Inferior parietal cortex (tissue), 1 donor: ENCODE results near the gene GTF2H3.

Source experiments
- DNase-seq: peaks from one replicate; pipeline ENCODE4 v3.0.0-alpha.2; 2016; ENCODE audit errors: extremely low spot score

Gene GTF2H3

DNA sequence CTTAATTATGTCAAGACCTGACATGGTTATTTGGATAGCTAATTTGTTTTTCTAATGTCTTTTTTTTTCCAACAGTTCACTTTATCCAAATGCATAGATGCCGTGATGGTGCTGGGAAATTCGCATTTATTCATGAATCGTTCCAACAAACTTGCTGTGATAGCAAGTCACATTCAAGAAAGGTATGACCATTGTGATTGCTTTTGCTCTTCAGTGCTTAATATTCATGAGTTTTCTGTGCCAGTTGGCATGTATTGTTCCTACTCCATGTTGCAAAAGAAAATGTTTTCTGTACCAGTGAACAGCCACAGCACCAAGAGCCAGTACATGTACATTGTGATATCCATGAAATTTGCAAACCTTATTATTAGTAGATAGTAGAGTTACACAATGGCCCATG lies 11.8 kb downstream of the GTF2H3 start:
- DNase-seq = no peak

DNA sequence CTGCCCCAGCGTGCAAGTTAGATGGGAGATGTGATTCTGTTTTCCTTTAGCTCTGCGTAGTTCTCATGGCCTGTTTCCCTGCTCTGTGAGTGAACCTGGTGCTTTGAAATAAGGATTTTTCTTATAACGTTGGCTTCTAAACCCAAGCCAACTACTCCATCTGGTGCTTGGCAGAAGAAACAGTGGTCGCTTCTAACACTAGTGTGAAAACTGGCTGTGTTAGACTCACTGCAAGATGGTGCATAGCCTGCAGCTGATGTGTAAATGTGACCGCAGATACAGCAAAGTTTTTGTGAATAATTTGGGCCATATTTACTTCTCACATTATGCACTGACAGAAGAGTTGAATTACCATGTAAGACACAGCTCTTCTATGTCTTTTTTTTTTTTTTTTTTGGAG lies 12.2 kb downstream of the GTF2H3 start:
- DNase-seq = peak; percentile 50

DNA sequence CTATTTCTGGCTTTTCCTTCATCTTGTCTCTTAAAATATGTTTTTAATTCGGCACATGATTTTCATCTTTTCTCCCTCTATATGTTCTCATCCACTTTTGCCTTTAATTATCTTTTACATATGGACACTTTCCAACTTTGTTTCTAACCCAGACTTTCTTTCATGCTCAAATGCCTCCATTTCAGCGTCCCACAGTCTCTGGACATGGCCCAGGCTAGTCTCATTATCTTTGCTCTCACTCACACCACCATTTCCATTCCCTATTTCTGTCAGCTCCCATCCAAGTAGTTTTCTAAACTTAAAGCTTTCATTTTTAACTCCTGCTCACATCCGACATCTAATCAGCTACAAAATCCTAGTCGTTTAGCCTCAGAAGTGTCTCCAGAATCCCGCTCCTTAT lies 14.8 kb downstream of the GTF2H3 start:
- DNase-seq = no peak

DNA sequence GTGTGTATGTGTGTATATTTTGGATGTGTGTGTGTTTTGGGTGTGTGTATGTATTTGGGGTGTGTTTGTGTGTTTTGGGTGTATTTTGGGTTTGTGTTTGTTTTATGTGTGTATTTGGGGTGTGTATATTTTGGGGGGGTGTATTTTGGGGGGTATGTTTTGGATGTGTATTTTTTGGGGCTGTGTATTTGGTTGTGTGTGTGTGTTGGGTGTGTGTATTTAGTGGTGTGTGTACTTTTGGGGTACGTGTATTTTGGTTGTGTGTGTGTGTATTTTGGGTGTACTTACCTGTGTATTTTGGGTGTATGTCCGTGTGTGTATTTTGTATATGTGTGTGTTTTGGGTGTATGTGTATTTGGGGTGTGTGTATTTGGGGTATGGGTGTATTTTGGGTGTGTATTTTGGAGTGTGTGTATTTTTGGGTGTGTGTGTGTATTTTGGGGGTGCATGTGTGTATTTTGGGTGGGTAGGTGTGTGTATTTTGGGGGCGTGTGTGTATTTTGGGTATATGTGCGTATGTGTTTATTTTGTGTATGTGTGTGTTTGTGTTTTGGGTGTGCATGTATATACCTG lies 20.6 kb downstream of the GTF2H3 start:
- DNase-seq = no peak

DNA sequence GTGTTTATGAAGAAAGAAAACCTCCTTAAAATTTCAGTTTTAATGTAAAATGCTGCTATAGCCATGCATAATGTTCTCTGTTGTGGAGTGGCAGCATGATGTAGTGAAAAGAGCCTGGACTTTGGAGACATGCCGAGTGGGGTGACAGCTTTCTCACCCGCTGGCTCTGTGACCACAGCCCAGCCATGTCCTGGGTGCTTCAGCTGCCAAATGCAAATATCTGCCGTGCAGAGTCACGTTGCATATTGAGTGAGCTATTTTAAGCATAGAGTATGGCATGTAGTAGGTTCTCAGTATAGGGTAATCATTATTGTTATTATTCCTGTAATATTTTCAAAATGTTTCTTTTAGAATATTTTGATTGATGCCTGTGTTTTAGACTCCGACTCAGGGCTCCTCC lies 21.8 kb downstream of the GTF2H3 start:
- no peak for DNase-seq

DNA sequence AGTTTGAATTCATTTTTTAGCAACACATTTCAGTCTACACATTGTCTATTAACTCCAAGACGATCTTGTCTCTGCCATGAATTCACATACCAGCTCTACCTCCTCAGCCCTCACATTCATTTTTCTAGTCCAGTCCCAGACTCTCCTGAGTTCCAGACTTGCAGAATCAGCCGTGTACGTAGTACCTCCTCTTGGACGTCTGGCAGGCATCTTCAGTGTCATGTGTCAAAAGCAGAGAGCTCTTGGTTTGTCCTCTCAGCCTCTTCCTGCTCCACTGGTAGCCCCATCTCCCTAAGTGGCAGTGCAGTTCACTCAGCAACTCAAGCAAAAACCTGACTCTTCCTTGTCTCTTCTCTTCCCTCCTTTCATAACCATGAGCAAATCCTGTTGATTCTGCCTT lies 22.8 kb downstream of the GTF2H3 start:
- DNase-seq = no peak

DNA sequence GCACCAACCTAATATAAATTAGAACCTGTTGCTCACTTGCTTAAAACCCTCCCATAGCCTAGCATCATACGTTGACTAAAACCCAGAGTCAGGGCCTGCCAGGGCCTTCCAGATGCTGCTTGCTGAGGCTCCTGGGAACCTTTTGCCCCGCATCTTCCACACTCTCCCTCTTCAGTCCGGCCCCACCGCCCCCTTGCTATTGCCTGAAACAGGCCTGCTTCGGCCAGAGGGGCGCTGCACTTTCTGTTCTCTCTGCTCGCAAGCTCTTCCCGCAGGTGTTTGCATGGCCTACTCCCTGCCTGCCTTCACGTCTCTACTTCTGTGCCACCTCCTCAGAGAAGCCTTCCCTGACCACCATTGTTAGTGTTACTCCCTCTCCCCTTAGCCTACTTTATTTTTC lies 23.6 kb downstream of the GTF2H3 start:
- no peak for DNase-seq

DNA sequence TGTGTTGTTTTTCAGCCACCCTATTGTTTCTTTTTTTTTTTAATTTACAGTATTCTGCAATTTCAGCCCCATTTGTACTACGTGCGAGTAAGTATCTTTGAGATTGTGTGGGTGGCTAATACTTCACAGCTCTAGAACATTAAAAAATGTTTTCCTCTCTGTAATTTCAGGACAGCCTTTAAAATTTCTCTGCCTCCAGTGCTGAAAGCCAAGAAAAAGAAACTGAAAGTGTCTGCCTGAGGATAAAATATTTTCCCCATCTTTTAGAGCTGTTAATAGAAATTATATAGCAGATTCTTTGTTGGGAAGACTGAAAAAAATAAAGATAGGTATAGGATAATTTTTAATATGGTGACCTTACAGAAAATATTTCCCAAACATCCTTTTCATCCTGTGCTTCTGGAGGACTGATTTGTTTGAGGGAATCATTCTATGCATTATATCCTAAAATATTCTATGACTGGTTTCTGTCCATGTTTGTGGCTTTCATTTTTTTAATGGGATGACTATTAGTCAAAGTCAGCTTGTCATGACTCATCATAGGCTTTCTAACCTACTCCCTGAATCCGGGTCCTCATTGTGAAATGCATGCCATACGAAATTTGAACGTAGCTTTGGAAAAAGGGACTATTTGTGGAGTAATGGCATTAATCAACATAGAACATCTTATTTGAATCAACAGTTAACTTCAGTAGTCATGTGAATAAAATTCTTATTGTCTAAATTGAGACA lies 26.5 kb downstream of the GTF2H3 start:
- no peak for DNase-seq

DNA sequence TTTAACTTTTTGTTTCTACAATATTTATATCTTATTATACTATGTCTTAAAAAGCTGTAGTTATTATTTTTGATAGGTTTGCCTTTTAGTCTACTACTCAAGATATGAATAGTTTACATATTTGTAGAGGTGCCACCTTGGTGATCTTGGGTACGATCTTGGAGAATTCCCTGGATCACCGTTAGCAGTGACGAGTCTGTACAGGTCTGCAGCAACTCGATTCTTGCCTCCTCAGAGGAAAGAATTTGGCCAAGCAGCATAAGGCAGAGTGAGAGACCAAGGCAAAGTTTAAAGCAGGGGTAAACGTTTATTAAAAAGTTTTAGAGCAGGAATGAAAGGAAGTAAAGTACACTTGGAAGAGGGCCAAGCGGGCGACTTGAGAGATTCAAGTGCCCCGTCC lies 34.1 kb downstream of the GTF2H3 start:
- DNase-seq = no peak

DNA sequence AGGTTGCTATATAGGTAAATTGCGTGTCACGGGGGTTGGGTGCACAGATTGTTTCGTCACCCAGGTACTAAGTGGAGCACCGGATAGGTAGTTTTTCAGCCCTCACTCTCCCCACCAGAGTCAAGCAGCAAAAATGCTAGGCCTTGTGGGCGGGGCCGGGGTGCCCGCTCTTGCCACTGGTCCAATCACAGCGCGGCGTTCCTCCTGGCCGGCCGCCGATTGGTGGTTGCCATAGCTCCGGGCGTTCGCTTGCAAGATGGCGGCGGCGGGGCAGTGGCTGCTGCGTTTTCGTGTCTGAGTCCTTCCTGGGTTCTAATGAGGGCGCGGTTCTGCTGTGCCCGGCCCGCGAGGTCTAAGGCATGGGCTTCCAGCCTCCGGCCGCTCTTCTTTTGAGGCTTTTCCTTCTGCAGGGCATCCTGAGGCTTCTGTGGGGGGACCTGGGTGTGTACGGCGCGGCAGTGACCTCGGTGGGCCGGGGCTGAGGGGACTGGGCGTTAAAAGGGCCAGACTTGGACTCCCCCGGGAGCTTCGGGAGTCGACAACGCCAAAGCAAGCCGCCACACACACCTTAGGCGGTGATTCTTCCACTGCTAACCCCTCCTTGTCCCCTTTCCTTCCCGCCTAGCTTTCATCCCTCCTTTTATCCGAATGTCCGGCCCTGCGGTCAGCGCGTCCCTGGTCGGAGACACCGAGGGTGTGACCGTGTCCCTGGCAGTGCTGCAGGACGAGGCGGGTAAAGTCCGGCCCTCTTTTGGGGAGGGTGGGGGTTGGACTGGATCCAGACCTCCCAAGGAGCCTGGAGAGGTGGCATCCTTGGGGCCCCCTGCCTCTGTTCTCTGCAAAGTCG lies 37.5 kb downstream of the GTF2H3 start, which contains the start of gene TCTN2:
TSS of gene TCTN2 (plus strand) at position 232 of the 847 bp plus-strand sequence. CDS start at position 360, 128 bp downstream.
- peak; percentile 90 for DNase-seq

DNA sequence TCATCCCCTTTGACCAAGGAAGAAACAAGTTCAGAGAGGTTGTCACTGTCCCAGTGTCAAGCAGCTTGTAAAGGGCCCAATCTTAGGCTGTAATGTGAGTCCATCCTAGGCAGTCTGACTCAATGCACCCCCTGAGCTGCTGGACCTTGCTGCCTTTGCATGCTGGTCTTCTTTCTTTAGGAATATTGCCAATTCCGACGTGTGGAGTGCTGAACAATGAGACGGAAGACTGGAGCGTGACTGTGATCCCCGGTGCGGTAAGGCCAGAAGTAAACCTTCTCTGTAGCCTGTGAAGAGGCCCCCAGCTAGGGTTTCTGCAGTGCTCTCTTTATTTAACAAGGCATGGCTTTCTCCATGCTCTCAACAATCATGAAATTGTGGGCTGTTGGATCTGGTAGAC lies 38.2 kb downstream of the GTF2H3 start:
- DNase-seq = no peak

DNA sequence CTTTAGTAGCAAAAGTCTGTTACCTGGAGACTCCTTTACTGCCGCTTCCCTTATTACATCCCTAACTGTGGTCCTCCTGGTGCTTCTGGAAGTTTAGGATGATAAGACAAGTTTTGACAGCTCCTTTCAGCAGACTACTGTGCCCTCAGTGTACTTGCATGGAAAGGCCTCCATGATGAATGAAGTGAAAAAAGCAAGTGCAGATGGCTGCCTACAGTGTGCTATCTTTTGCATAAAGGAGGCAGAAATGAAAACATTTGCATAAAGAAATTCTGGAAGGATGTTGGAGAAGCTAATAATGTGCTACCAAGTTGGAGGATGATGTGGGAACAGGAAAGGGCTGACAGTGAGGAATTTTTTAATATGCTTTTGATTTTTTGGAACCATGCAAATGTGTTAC lies 41.8 kb downstream of the GTF2H3 start:
- DNase-seq = no peak

DNA sequence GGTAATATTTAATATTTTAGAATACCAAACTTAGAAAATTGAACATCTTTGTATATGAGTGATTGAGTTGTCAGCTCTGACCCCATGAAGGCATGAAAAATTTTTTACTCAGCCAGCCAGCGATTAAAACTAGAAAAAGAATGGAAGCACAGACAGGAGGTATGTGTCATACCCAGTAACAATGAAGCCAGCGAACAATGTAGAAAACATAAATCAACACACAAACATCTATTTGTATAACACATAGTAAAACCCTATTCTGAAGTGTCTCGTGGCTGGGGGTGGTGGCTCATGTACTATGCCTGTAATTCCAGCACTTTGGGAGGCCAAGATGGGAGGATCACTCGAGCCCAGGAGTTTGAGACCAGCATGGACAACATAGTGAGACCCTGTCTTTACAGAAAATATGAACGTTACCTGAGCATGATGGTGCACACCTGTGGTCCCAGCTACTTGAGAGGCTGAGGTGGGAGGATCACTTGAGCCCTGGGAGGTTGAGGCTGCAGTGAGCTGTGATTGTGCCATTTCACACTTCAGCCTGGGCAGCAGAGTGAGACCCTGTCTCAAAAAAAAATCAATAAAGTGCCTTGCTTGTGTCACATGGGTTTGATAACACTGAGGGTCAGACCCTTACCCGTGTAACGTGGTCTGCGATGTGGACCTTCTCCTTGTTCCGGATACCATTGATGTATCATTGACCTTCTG lies 43.1 kb downstream of the GTF2H3 start:
- no peak for DNase-seq

DNA sequence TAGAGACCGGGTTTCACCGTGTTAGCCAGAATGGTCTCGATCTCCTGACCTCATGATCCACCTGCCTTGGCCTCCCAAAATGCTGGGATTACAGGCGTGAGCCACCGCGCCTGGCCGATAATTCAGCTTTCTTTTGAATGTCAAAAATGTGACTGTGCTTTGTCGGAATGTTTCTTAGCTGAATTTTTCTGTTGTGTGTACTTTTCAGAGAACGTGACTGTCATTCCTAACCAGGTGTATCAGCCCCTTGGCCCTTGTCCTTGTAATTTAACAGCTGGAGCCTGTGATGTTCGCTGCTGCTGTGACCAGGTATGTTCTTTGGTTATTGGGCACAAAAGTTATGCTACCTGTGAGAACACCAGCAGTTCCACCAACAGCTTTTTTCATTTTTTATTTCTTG lies 45.4 kb downstream of the GTF2H3 start:
- no peak for DNase-seq

DNA sequence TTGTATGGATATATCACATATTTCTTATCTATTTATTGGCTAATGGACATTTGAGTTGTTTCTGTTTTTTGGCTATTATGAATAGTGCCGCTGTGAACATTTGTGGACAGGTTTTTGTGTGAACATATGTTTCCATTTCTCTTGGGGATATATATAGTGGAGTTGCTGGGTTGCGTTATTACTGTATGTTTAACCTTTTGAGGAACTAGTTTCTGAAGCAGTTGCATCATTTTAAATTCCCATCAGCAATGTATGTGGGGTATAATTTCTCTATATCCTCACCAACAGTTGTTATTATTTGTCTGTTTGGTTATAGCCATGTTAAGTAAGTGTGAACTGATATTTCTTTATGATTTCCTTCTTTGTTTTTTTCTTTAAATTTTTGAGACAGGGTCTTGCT lies 48.0 kb downstream of the GTF2H3 start:
- no peak for DNase-seq

DNA sequence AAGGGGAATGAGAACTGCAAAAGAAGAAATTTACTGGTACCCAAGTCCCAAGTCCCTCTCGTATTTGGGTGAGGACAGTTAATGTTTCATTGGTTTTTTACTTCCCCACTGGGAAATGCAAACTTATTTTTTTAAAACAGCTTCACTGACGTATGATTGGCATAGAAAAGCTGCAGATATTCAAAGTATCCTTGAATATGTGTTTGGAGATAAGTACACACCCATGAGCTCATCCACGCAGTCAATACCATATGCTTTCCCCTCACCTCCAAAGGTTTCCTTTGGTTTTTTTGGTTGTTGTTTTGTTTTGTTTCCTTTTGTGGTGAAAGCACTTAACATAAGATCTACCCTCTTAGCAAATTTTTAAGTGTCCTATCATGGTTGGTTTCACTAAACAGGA lies 50.3 kb downstream of the GTF2H3 start:
- no peak for DNase-seq

DNA sequence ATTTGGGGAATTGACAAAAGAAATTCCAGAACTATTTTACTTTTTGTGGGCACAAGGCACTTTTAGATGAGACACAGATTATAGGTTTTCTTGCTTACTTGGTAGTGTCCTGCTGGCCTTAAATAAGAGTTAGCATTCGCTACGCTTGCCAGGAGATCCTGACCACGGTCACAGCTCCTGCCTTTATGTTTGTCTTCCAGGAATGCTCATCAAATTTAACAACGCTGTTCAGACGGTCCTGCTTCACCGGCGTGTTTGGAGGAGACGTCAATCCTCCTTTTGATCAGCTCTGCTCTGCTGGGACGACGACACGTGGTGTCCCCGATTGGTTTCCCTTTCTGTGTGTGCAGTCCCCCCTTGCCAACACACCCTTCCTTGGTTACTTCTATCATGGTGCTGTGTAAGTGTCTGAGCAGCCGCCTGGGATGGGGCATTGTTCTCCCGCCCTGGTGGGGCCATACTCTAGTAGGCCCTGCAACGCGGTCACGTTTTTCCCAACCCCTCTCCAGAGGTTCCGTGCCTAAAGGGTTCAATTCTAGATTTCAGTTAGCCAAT lies 53.1 kb downstream of the GTF2H3 start:
- DNase-seq = no peak

DNA sequence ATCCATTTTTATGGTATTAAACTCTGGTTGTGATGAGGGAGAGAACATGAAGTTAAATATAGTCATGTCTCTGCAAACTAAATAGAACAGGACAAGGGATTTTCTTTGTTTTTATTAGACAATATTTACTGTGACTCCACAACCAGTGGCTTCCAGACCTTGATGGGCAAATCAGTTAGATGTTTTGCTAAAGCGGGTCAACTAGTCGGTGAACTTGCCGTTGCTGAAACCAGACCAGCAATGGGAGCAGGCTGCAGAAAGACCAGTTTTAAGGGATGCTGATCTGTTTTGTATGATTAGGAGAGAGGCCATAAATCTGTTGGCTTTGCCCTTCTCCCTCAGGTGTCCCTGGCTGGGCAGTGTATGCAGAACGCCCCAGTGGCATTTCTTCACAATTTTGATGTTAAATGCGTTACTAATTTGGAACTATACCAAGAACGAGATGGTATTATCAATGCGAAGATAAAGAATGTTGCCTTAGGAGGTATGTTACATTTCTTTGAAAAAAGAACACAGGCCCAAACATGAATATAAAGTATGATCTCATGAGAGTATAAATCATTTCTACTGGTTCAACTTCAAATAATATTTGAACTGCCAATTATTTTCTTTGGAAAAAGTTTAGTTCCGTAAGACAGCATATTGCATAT lies 56.7 kb downstream of the GTF2H3 start:
- no peak for DNase-seq

DNA sequence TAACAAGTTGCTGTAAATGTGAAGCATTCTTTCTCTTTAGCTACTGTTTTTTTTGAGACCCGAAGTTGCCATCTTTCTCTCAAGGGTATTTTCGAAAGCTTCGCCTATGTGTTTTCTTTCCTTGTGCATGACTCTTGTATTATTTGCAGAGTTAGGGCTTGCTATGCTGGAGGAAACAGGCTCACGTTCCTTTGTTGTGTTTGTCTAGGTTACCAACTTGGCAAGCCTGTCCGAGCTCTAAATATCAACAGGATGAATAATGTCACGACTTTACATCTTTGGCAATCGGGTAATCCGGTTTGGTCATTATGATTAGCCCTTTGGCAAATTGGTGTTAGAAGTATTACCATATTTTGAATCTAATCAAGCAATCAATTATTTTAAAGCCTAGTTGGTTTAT lies 62.6 kb downstream of the GTF2H3 start:
- no peak for DNase-seq

DNA sequence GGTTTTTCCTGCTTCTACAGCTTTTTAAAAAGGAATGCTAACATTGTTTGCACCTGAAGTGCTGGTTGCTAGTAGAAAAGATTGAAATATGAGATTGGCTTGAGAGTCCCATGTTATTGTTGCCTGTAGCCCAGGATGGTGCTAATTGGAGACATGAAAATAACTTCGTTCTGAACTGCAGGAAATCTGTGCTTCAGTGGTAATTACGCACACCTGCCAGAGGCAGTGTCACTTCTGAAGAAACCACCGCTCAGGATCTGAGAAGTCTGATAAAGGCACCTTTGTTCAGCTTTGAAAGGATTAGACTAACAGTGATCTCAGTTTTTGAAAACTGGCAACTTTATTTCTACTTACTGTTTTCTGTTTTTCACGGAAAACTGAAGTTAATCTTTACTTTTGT lies 63.0 kb downstream of the GTF2H3 start:
- DNase-seq = no peak

DNA sequence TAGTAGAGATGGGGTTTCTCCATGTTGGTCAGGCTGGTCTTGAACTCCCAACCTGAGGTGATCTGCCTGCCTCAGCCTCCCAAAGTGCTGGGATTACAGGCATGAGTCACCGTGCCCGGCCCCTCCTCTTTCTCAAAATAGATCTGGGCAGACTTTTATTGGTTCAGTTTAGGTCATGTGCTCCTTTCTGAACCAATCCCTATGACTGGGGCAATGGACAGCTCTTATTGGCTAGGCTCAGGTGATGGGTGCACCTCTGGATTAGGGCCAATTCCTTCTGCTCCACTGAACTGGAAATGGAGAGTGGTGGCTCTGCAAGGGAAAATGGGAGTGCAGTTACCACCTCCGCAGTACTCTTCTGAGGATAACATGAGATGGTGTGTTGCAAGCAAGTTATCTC lies 72.3 kb downstream of the GTF2H3 start:
- DNase-seq = no peak
